OCI-LY7 (cell line): ENCODE results near the gene FAM120B. TPM values are rescaled to one million over a fixed set of nuclear protein-coding genes. Genes with fewer than 3 reads are reported as not detected.

Experiments used
- BruUV-seq: library from RNA; stranded (reverse); fragments of 400-500 nt; replicated peaks from 2 replicates; lab custom pipeline; 2021; lab: Mats Ljungman, UMichigan
- CTCF ChIA-PET: fragments of 300-600 bp; sonication (Branson Sonifier 250); formaldehyde crosslinking; loops from one replicate; lab custom pipeline; 2022; ENCODE audit warnings: antibody characterized with exemption; ENCODE audit not compliant: unreplicated experiment; lab: Charles Lee
- POLR2A ChIA-PET: fragments of 300-600 bp; sonication (Branson Sonifier 250); formaldehyde crosslinking; loops from one replicate; lab custom pipeline; 2022; ENCODE audit warnings: antibody characterized with exemption; lab: Charles Lee
- DNase-seq: peaks from one replicate; pipeline ENCODE4 v3.0.0-alpha.2; 2015; ENCODE audit warnings: low spot score
- H2AFZ ChIP-seq: fragments of 200-600 bp; sonication (generic), shearing (Covaris generic); 2 replicates; pipeline ENCODE4 v1.6.1; 2014; ENCODE audit warnings: mild to moderate bottlenecking, antibody characterized with exemption, low read length, moderate library complexity
- H3K27ac ChIP-seq: fragments of 200-600 bp; sonication (generic); 2 replicates; pipeline ENCODE4 v1.5.1; 2014; ENCODE audit warnings: mixed run types, low read depth, mild to moderate bottlenecking, moderate library complexity, low read length, inconsistent platforms; ENCODE audit not compliant: poor library complexity, severe bottlenecking
- H3K36me3 ChIP-seq: fragments of 200-600 bp; sonication (generic); 2 replicates; pipeline ENCODE4 v1.6.1; 2014; ENCODE audit warnings: mild to moderate bottlenecking, antibody characterized with exemption, low read length, moderate library complexity, mixed read lengths; ENCODE audit not compliant: insufficient read depth
- H3K4me1 ChIP-seq: fragments of 200-600 bp; sonication (generic); 2 replicates; pipeline ENCODE4 v1.5.1; 2014; ENCODE audit warnings: mild to moderate bottlenecking, low read length; ENCODE audit not compliant: insufficient read depth, poor library complexity, severe bottlenecking
- H3K4me2 ChIP-seq: fragments of 200-600 bp; sonication (generic); 2 replicates; pipeline ENCODE4 v1.6.1; 2014; ENCODE audit warnings: mild to moderate bottlenecking, low read length
- H3K4me3 ChIP-seq: fragments of 200-600 bp; sonication (generic); 2 replicates; pipeline ENCODE4 v1.5.1; 2014; ENCODE audit warnings: mild to moderate bottlenecking, low read depth, low read length; ENCODE audit not compliant: poor library complexity, severe bottlenecking
- H3K79me2 ChIP-seq: fragments of 200-600 bp; sonication (generic); 2 replicates; pipeline ENCODE4 v1.6.1; 2016; ENCODE audit warnings: low read depth, mild to moderate bottlenecking, low read length, moderate library complexity, mixed read lengths; ENCODE audit not compliant: insufficient read depth
- H3K9me2 ChIP-seq: fragments of 200-600 bp; sonication (generic); 2 replicates; pipeline ENCODE4 v1.6.1; 2016; ENCODE audit warnings: mild to moderate bottlenecking, low read length, mixed read lengths; ENCODE audit not compliant: insufficient read depth
- H3K9me3 ChIP-seq: fragments of 200-600 bp; sonication (generic); 2 replicates; pipeline ENCODE4 v1.6.1; 2014; ENCODE audit warnings: mild to moderate bottlenecking, mixed run types, low read length, mixed read lengths
- H4K20me1 ChIP-seq: fragments of 200-600 bp; sonication (generic); 2 replicates; pipeline ENCODE4 v1.6.1; 2014; ENCODE audit warnings: mild to moderate bottlenecking, antibody characterized with exemption, low read length, moderate library complexity, mixed read lengths; ENCODE audit not compliant: insufficient read depth
- EZH2phosphoT487 ChIP-seq: fragments of 200-600 bp; sonication (generic); IDR thresholded peaks from 2 replicates; pipeline ENCODE4 v1.6.1; 2018; ENCODE audit warnings: low read depth, borderline replicate concordance, mild to moderate bottlenecking, mixed run types, antibody characterized with exemption, low read length, moderate library complexity, mixed read lengths
- intact Hi-C: fragments of 100-400 bp; cut with micrococcal nuclease; formaldehyde crosslinking; loops from one replicate; pipeline ENCODE4 v1.10.0; 2022; ENCODE audit not compliant: unreplicated experiment
- total RNA-seq, 2 experiments: library from RNA; depleted of rRNA in 1 of 2; stranded (reverse); fragments of >200 nt in 1 of 2; shearing (Covaris generic) in 1 of 2; gene quantifications; 2 replicates each; pipeline ENCODE4 v1.2.3, GENCODE V29; 2014 to 2022
- TF ChIP-seq, protein P1 (sequence below): fragments of 200-600 bp; sonication (generic); conservative IDR thresholded peaks from 2 replicates; pipeline ENCODE4 v1.5.1; 2014; ENCODE audit warnings: mild to moderate bottlenecking, antibody characterized with exemption, low read length, moderate library complexity, mixed read lengths

FAM120B gene
- total RNA-seq, 2 experiments from 2014 or later, result 12.8 to 32.9 TPM

GRCh38 chr6:170307080-170307545 is 555 bp downstream of the FAM120B start:
- no peak for DNase-seq
- peaks cover 51% of the 10 kb centered on the region for H3K79me2 ChIP-seq
- intact Hi-C loops, result loop anchor here (10.0 kb wide), 1 partner anchor 248 kb away; the partner anchor contains the start of genes PSMB1 and TBP
- no peaks in the 10 kb centered on the region for H3K9me3 ChIP-seq
- H3K9me2 ChIP-seq, result no peaks in the 10 kb centered on the region
- peaks cover 18% of the 10 kb centered on the region; the same call in 1 of the 2 replicates for H4K20me1 ChIP-seq
- peak overlapping the region; percentile 93 for H3K4me3 ChIP-seq
- POLR2A ChIA-PET, result interaction anchor here (1.0 kb wide), 1 partner anchor 356 kb away, joined by 3 read pairs; no protein-coding TSS in a partner anchor
- peak overlapping the region; percentile 47; the same call in 1 of the 2 replicates for H2AFZ ChIP-seq
- peak overlapping the region; percentile 99 for H3K4me2 ChIP-seq
- H3K4me1 ChIP-seq, result peaks cover 30% of the 10 kb centered on the region
- peaks cover 18% of the 10 kb centered on the region; the same call in 1 of the 2 replicates for H3K36me3 ChIP-seq
- no TSS peak for BruUV-seq
- CTCF ChIA-PET, result no interaction called here
- no peak for TF ChIP-seq EZH2phosphoT487
- TF ChIP-seq, protein P1, sequence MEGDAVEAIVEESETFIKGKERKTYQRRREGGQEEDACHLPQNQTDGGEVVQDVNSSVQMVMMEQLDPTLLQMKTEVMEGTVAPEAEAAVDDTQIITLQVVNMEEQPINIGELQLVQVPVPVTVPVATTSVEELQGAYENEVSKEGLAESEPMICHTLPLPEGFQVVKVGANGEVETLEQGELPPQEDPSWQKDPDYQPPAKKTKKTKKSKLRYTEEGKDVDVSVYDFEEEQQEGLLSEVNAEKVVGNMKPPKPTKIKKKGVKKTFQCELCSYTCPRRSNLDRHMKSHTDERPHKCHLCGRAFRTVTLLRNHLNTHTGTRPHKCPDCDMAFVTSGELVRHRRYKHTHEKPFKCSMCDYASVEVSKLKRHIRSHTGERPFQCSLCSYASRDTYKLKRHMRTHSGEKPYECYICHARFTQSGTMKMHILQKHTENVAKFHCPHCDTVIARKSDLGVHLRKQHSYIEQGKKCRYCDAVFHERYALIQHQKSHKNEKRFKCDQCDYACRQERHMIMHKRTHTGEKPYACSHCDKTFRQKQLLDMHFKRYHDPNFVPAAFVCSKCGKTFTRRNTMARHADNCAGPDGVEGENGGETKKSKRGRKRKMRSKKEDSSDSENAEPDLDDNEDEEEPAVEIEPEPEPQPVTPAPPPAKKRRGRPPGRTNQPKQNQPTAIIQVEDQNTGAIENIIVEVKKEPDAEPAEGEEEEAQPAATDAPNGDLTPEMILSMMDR, result no peak
- peak overlapping the region; percentile 61 for H3K27ac ChIP-seq

DNA sequence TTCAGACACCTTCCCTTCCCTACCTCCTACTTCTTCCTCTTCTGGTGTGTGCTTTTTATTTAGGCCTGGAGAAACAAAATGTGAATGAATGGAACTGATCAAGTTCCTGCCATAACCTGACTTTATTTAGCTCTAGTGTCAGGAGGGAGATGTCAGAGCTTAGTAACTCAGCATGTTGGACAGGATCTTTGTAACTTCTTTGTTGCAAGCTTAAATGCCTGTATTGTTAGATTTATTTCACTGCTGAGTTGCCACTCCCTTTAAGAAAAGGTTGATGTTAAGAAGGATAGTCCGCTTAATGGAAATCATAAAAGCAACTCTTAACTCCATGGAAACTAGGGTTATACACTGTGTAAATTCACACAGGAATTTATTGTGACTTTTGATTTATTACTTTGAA is 2.2 kb downstream of the FAM120B start:
- H3K4me2 ChIP-seq, result peak overlapping the region; percentile 99
- no peak for DNase-seq
- BruUV-seq, result no TSS peak
- H3K79me2 ChIP-seq, result peaks cover 67% of the 10 kb centered on the region
- intact Hi-C loops, result loop anchor here (10.0 kb wide), 1 partner anchor 246 kb away; the partner anchor contains the start of genes PSMB1 and TBP
- peak overlapping the region; percentile 93 for H3K4me3 ChIP-seq
- H4K20me1 ChIP-seq, result peaks cover 28% of the 10 kb centered on the region; the same call in 1 of the 2 replicates
- peaks cover 30% of the 10 kb centered on the region for H3K4me1 ChIP-seq
- ChIA-PET POLR2A (interaction anchor here (0.6 to 1.7 kb wide), 4 partner anchors 9 to 219 kb away, joined by 3 to 5 read pairs (median 3); no protein-coding TSS in a partner anchor), CTCF (no interaction called here)
- H2AFZ ChIP-seq, result no peak overlapping the region
- TF ChIP-seq, protein P1, result no peak
- no peak for TF ChIP-seq EZH2phosphoT487
- H3K27ac ChIP-seq, result no peak overlapping the region
- H3K36me3 ChIP-seq, result peaks cover 18% of the 10 kb centered on the region; the same call in 1 of the 2 replicates
- H3K9me3 ChIP-seq, result no peaks in the 10 kb centered on the region
- H3K9me2 ChIP-seq, result no peaks in the 10 kb centered on the region

- TF ChIP-seq EZH2phosphoT487, result no peak
- TF ChIP-seq, protein P1, result no peak
- DNase-seq, result no peak
- H3K36me3 ChIP-seq, result peaks cover 23% of the 10 kb centered on the region
- peaks cover 28% of the 10 kb centered on the region; the same call in 1 of the 2 replicates for H4K20me1 ChIP-seq
- no peak overlapping the region for H3K4me3 ChIP-seq
- no peak overlapping the region for H2AFZ ChIP-seq
- H3K9me3 ChIP-seq, result no peaks in the 10 kb centered on the region
- H3K27ac ChIP-seq, result no peak overlapping the region
- intact Hi-C loops, result no loop called here
- BruUV-seq, result no TSS peak
- peaks cover 19% of the 10 kb centered on the region for H3K4me1 ChIP-seq
- no peaks in the 10 kb centered on the region for H3K9me2 ChIP-seq
- no peak overlapping the region for H3K4me2 ChIP-seq
- peaks cover 74% of the 10 kb centered on the region for H3K79me2 ChIP-seq
- ChIA-PET POLR2A (interaction anchor here (0.9 to 1.0 kb wide), 3 partner anchors 12 to 173 kb away, joined by 3 read pairs; no protein-coding TSS in a partner anchor), CTCF (no interaction called here)
Measured at GRCh38 chr6:170311696-170312095, 5.1 kb downstream of the FAM120B start.
